Glutamatergic neuron (in vitro differentiated cells): ENCODE data around the gene ODAD4. TPM values are rescaled to one million over a fixed set of nuclear protein-coding genes. Genes with fewer than 3 reads are reported as not detected.
A peak's percentile ranks its signal among the peaks of the same experiment; 100 is the strongest.

Experiments used
- DNase-seq: peaks from one replicate; pipeline ENCODE4 v3.0.0; 2022
- H3K27ac Mint-ChIP-seq: one replicate; pipeline ENCODE4 v1.8.0; 2020; ENCODE audit warnings: mild to moderate bottlenecking, mixed read lengths, inconsistent platforms; ENCODE audit not compliant: unreplicated experiment
- H3K27me3 Mint-ChIP-seq: one replicate; pipeline ENCODE4 v1.8.0; 2020; ENCODE audit warnings: mild to moderate bottlenecking, moderate library complexity, mixed read lengths, inconsistent platforms; ENCODE audit not compliant: unreplicated experiment
- H3K36me3 Mint-ChIP-seq: one replicate; pipeline ENCODE4 v1.8.0; 2020; ENCODE audit warnings: mild to moderate bottlenecking, mixed read lengths, inconsistent platforms; ENCODE audit not compliant: unreplicated experiment
- H3K4me1 Mint-ChIP-seq: one replicate; pipeline ENCODE4 v1.8.0; 2020; ENCODE audit warnings: mild to moderate bottlenecking, low read depth, mixed read lengths, inconsistent platforms; ENCODE audit not compliant: unreplicated experiment
- H3K4me3 Mint-ChIP-seq: one replicate; pipeline ENCODE4 v1.8.0; 2020; ENCODE audit warnings: mild to moderate bottlenecking, mixed read lengths, inconsistent platforms; ENCODE audit not compliant: unreplicated experiment
- H3K9me3 Mint-ChIP-seq: one replicate; pipeline ENCODE4 v1.8.0; 2020; ENCODE audit warnings: mild to moderate bottlenecking, moderate library complexity, mixed read lengths, inconsistent platforms; ENCODE audit not compliant: unreplicated experiment
- CTCF ChIP-seq: fragments of 200-600 bp; sonication (generic); IDR thresholded peaks from one replicate; pipeline ENCODE4 v1.5.0; 2021; ENCODE audit not compliant: partially characterized antibody, unreplicated experiment
- total RNA-seq: library from RNA; stranded (reverse); fragmentation: NEBNext Ultra II Directional; extraction: Animal tissue kit (Norgen Biotek cat#: 25700); gene quantifications from one replicate; pipeline ENCODE4 v1.2.1, GENCODE V29; 2021; ENCODE audit not compliant: unreplicated experiment

ODAD4 gene
- total RNA-seq, 1 donor from 2014 or later: 3.4 TPM

GRCh38 chr17:41987642-41988041 is 57.2 kb downstream of the ODAD4 start:
- no peak overlapping the region for H3K4me3 Mint-ChIP-seq
- H3K36me3 Mint-ChIP-seq: peaks cover 7% of the 10 kb centered on the region
- DNase-seq: peak; percentile 41
- H3K27me3 Mint-ChIP-seq: peaks cover 7% of the 10 kb centered on the region
- no peaks in the 10 kb centered on the region for H3K9me3 Mint-ChIP-seq
- no peak for TF ChIP-seq CTCF
- no peak overlapping the region for H3K27ac Mint-ChIP-seq
- no peaks in the 10 kb centered on the region for H3K4me1 Mint-ChIP-seq

DNA sequence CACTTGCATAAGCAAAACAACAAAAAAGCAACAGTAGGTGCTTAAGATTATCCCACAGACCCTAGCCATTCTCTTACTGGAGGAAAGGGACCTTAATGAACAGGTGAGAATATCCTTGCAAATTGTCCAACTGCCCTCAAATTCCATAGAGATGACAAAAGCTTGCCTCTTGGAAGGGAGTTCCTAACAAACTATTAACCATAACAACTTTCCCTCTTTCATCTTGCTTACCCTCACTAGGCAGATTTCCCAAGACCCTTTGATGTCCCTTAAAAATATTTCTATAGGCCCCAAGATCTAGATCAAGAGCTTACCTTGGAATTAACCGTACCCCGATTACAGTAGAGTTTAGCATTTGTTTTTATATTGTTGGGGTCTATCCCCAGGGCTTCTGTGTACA is 58.0 kb downstream of the ODAD4 start:
- Mint-ChIP-seq H3K27ac (no peak overlapping the region), H3K9me3 (no peaks in the 10 kb centered on the region)

GRCh38 chr17:41989702-41990419 is 59.4 kb downstream of the ODAD4 start:
- no peaks in the 10 kb centered on the region for H3K9me3 Mint-ChIP-seq
- peaks cover 6% of the 10 kb centered on the region for H3K27me3 Mint-ChIP-seq
- H3K4me1 Mint-ChIP-seq: no peaks in the 10 kb centered on the region
- H3K4me3 Mint-ChIP-seq: no peak overlapping the region
- DNase-seq: no peak
- no peaks in the 10 kb centered on the region for H3K36me3 Mint-ChIP-seq
- TF ChIP-seq CTCF: no peak
- no peak overlapping the region for H3K27ac Mint-ChIP-seq

More for the DNA sequence above, 58.0 kb downstream of the ODAD4 start:
- no peak for DNase-seq
- Mint-ChIP-seq H3K27me3 (peaks cover 9% of the 10 kb centered on the region), H3K4me3 (no peak overlapping the region), H3K4me1 (no peaks in the 10 kb centered on the region), H3K36me3 (peaks cover 6% of the 10 kb centered on the region)
- no peak for TF ChIP-seq CTCF

- no peaks in the 10 kb centered on the region for H3K9me3 Mint-ChIP-seq
- no peak overlapping the region for H3K27ac Mint-ChIP-seq
- TF ChIP-seq CTCF: no peak
- H3K36me3 Mint-ChIP-seq: no peaks in the 10 kb centered on the region
- H3K4me3 Mint-ChIP-seq: no peak overlapping the region
- no peaks in the 10 kb centered on the region for H3K4me1 Mint-ChIP-seq
- DNase-seq: no peak
- H3K27me3 Mint-ChIP-seq: peaks cover 6% of the 10 kb centered on the region
Observed at GRCh38 chr17:41992576-41992975, 62.2 kb downstream of the ODAD4 start.

DNA sequence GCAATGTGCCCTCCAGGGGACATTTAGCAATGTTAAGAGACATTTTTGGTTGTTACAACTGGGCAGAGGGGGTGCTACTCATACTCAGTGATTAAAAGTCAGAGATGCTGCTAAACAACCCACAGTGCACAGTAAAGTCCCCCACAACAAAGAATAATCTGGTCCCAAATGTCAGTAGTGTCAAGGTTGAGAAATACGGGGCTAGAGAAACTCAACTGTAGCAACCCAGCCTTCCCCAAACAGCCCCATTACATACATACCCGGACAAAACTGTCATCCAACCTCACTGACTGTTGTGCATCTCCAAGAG is 66.4 kb downstream of the ODAD4 start:
- Mint-ChIP-seq H3K9me3 (no peaks in the 10 kb centered on the region), H3K27ac (no peak overlapping the region), H3K4me1 (no peaks in the 10 kb centered on the region), H3K27me3 (peaks cover 4% of the 10 kb centered on the region), H3K4me3 (no peak overlapping the region), H3K36me3 (no peaks in the 10 kb centered on the region)
- no peak for TF ChIP-seq CTCF
- no peak for DNase-seq
